MM.1S (cell line): ENCODE data around the gene KMO.

Experiments used
- EZH2 ChIP-seq: fragments of 300-600 bp; sonication (generic); optimal IDR thresholded peaks from 2 replicates; pipeline ENCODE3; 2017; ENCODE audit warnings: low read depth, mild to moderate bottlenecking, antibody characterized with exemption, low read length, mixed read lengths
- EZH2phosphoT487 ChIP-seq: fragments of 300-600 bp; sonication (generic); IDR thresholded peaks from 2 replicates; pipeline ENCODE4 v1.6.1; 2018; ENCODE audit warnings: antibody characterized with exemption, low read length
- TF ChIP-seq, protein P1 (sequence below): fragments of 300-600 bp; sonication (generic); IDR thresholded peaks from 2 replicates; pipeline ENCODE4 v1.5.1; 2016; ENCODE audit warnings: antibody characterized with exemption, low read length, mixed read lengths

GRCh38 chr1:241622669-241623068 lies 90.5 kb downstream of the KMO start:
- TF ChIP-seq, protein P1, sequence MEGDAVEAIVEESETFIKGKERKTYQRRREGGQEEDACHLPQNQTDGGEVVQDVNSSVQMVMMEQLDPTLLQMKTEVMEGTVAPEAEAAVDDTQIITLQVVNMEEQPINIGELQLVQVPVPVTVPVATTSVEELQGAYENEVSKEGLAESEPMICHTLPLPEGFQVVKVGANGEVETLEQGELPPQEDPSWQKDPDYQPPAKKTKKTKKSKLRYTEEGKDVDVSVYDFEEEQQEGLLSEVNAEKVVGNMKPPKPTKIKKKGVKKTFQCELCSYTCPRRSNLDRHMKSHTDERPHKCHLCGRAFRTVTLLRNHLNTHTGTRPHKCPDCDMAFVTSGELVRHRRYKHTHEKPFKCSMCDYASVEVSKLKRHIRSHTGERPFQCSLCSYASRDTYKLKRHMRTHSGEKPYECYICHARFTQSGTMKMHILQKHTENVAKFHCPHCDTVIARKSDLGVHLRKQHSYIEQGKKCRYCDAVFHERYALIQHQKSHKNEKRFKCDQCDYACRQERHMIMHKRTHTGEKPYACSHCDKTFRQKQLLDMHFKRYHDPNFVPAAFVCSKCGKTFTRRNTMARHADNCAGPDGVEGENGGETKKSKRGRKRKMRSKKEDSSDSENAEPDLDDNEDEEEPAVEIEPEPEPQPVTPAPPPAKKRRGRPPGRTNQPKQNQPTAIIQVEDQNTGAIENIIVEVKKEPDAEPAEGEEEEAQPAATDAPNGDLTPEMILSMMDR = no peak
- TF ChIP-seq EZH2 = no peak
- TF ChIP-seq EZH2phosphoT487 = no peak
